ENCODE results near the gene NDUFV3. TPM values are rescaled to one million over a fixed set of nuclear protein-coding genes. Genes with fewer than 3 reads are reported as not detected.

NDUFV3 gene
- total RNA-seq, 4 donors from 2014 or later: 53.6 to 79.1 (median 72.1) TPM

GRCh38 chr21:42921927-42922326 lies 28.8 kb downstream of the NDUFV3 start:
- WGBS, 2 donors (ENCODE audit: low coverage in 1 of 2): 83 to 100% methylated on average over 2 to 4 of the region's 4 CpGs
- Histone ChIP-seq H3K27me3 (no peaks in the 10 kb centered on the region), H3K36me3 (no peaks in the 10 kb centered on the region), H3K4me3 (no peak overlapping the region), H3K27ac (no peak overlapping the region), H3K9me3 (no peaks in the 10 kb centered on the region), H3K4me1 (peaks cover 0 to 12% (median 0%) of the 10 kb centered on the region in 3 donors)
- ATAC-seq: no peak
- TF ChIP-seq POLR2A (IDR thresholded peaks at IDR 0.05): no peak
- no peak for TF ChIP-seq POLR2AphosphoS5 (IDR thresholded peaks at IDR 0.05)
- TF ChIP-seq CTCF (IDR thresholded peaks at IDR 0.05): no peak
- TF ChIP-seq EP300 (IDR thresholded peaks at IDR 0.05): no peak

- no peak for TF ChIP-seq EP300 (IDR thresholded peaks at IDR 0.05)
- no peak for TF ChIP-seq CTCF (IDR thresholded peaks at IDR 0.05)
- TF ChIP-seq POLR2A (IDR thresholded peaks at IDR 0.05): no peak
- no peak for TF ChIP-seq POLR2AphosphoS5 (IDR thresholded peaks at IDR 0.05)
- H3K9me3 ChIP-seq: no peaks in the 10 kb centered on the region
- WGBS, 2 donors (ENCODE audit: low coverage in 1 of 2): 89 to 100% methylated on average over 2 to 8 of the region's 18 CpGs
- H3K4me1 ChIP-seq: peaks cover 0 to 12% (median 0%) of the 10 kb centered on the region in 3 donors
- H3K27me3 ChIP-seq: no peaks in the 10 kb centered on the region
- no peak overlapping the region for H3K27ac ChIP-seq
- H3K36me3 ChIP-seq: no peaks in the 10 kb centered on the region
- ATAC-seq: no peak
- no peak overlapping the region for H3K4me3 ChIP-seq
These were observed 29.8 kb downstream of the NDUFV3 start for GRCh38 chr21:42922918-42923317.

- Histone ChIP-seq H3K27me3 (no peaks in the 10 kb centered on the region), H3K4me3 (peak overlapping the region in 1 of 2 donors; percentile 22), H3K9me3 (no peaks in the 10 kb centered on the region), H3K27ac (peak overlapping the region in 1 of 4 donors; percentile 8), H3K36me3 (no peaks in the 10 kb centered on the region), H3K4me1 (peaks cover 0 to 12% (median 0%) of the 10 kb centered on the region in 3 donors)
- TF ChIP-seq POLR2A (IDR thresholded peaks at IDR 0.05): no peak
- TF ChIP-seq CTCF (IDR thresholded peaks at IDR 0.05): peak in 3 of 4 experiments; percentile 83 to 89 (median 86)
- no peak for TF ChIP-seq EP300 (IDR thresholded peaks at IDR 0.05)
- TF ChIP-seq POLR2AphosphoS5 (IDR thresholded peaks at IDR 0.05): peak; percentile 74
- peak; percentile 92 for ATAC-seq
- WGBS, 2 donors (ENCODE audit: low coverage in 1 of 2): 17 to 18% methylated on average over 14 to 18 of the region's 18 CpGs
These were observed 30.7 kb downstream of the NDUFV3 start for GRCh38 chr21:42923553-42924432.

- no peaks in the 10 kb centered on the region for H3K9me3 ChIP-seq
- H3K36me3 ChIP-seq: no peaks in the 10 kb centered on the region
- ATAC-seq: no peak
- H3K27me3 ChIP-seq: no peaks in the 10 kb centered on the region
- no peak overlapping the region for H3K4me3 ChIP-seq
- H3K27ac ChIP-seq: peak overlapping the region in 1 of 4 donors; percentile 8
- WGBS, 2 donors (ENCODE audit: low coverage in 1 of 2): 79 to 82% methylated on average over 5 to 6 of the region's 6 CpGs
- H3K4me1 ChIP-seq: peaks cover 0 to 12% (median 0%) of the 10 kb centered on the region in 3 donors
- TF ChIP-seq CTCF (IDR thresholded peaks at IDR 0.05) (no peak), POLR2A (IDR thresholded peaks at IDR 0.05) (no peak), POLR2AphosphoS5 (IDR thresholded peaks at IDR 0.05) (no peak), EP300 (IDR thresholded peaks at IDR 0.05) (no peak)
These were observed 31.3 kb downstream of the NDUFV3 start for GRCh38 chr21:42924433-42924751.

Measured in gastroesophageal sphincter (tissue), 4 donors.